Stimulated activated CD4-positive, alpha-beta T cell treated with anti-CD3 and anti-CD28 coated beads, Interleukin-2, amount 100 ng/mL, for 4 hours (primary cell): Measurements from ENCODE around the gene SPTBN4.
"Not testable (repeated sequence)": the region's sequence is repeated elsewhere in the genome, so short reads cannot be mapped to it uniquely, and the experiment has no call there.

Experiments
- DNase-seq: peaks from one replicate; pipeline ENCODE4 v3.0.0-alpha.2; 2020; ENCODE audit warnings: low read depth

Gene SPTBN4

GRCh38 chr19:40507892-40508291 lies 41.1 kb downstream of the SPTBN4 start:
- no peak for DNase-seq

GRCh38 chr19:40508739-40509260 lies 42.0 kb downstream of the SPTBN4 start:
- no peak for DNase-seq

GRCh38 chr19:40510526-40511115 lies 43.8 kb downstream of the SPTBN4 start:
- no peak for DNase-seq

- DNase-seq = no peak
Measured at GRCh38 chr19:40511487-40511886, 44.7 kb downstream of the SPTBN4 start.

GRCh38 chr19:40512110-40512472 lies 45.3 kb downstream of the SPTBN4 start:
- DNase-seq = no peak

- DNase-seq = no peak
Measured at GRCh38 chr19:40512473-40513344, 45.9 kb downstream of the SPTBN4 start.

GRCh38 chr19:40513345-40513678 lies 46.5 kb downstream of the SPTBN4 start:
- DNase-seq = no peak

- DNase-seq = no peak
Measured at GRCh38 chr19:40513741-40514315, 47.0 kb downstream of the SPTBN4 start.

- DNase-seq = no peak
Measured at GRCh38 chr19:40517248-40517647, 50.4 kb downstream of the SPTBN4 start.

GRCh38 chr19:40519352-40520322 lies 52.8 kb downstream of the SPTBN4 start:
- no peak for DNase-seq

- no peak for DNase-seq
Measured at GRCh38 chr19:40521276-40521675, 54.5 kb downstream of the SPTBN4 start.

GRCh38 chr19:40521900-40522299 lies 55.1 kb downstream of the SPTBN4 start:
- DNase-seq = not testable (repeated sequence)

- no peak for DNase-seq
Measured at GRCh38 chr19:40523322-40524047, 56.7 kb downstream of the SPTBN4 start.

GRCh38 chr19:40524133-40524549 lies 57.3 kb downstream of the SPTBN4 start:
- no peak for DNase-seq

- DNase-seq = no peak
Measured at GRCh38 chr19:40524655-40525054, 57.9 kb downstream of the SPTBN4 start.

- no peak for DNase-seq
Measured at GRCh38 chr19:40525234-40526051, 58.6 kb downstream of the SPTBN4 start.

- no peak for DNase-seq
Measured at GRCh38 chr19:40528078-40528477, 61.3 kb downstream of the SPTBN4 start.

- no peak for DNase-seq
Measured at GRCh38 chr19:40528533-40529092, 61.8 kb downstream of the SPTBN4 start.

GRCh38 chr19:40529093-40529954 lies 62.5 kb downstream of the SPTBN4 start:
- DNase-seq = peak; percentile 82
